Tibial nerve (tissue), 4 donors: Measurements from ENCODE around the gene USH1G. TPM values are rescaled to one million over a fixed set of nuclear protein-coding genes. Genes with fewer than 3 reads are reported as not detected.
"Not testable (repeated sequence)": the region's sequence is repeated elsewhere in the genome, so short reads cannot be mapped to it uniquely, and the experiment has no call there.

Experiments used
- DNase-seq, 2 donors: peaks; one replicate each; pipeline ENCODE4 v3.0.0-alpha.2; 2019; ENCODE audit warnings: low spot score in 2 of 2
- H3K27ac ChIP-seq, 4 donors: fragments of 200-600 bp; sonication (generic) in 3 of 4; one replicate each; pipeline ENCODE4 v1.5.1; 2017 to 2019; ENCODE audit warnings: mild to moderate bottlenecking in 1 of 4
- H3K27me3 ChIP-seq, 2 donors: fragments of 200-600 bp; sonication (generic) in 1 of 2; one replicate each; pipeline versions ENCODE4 v1.5.1 to v1.6.0; 2017 to 2019
- H3K36me3 ChIP-seq, 3 donors: fragments of 200-600 bp; sonication (generic); one replicate each; pipeline ENCODE4 v1.5.1; 2018 to 2019
- H3K4me1 ChIP-seq, 4 donors: fragments of 200-600 bp; sonication (generic) in 3 of 4; one replicate each; pipeline ENCODE4 v1.5.1; 2017 to 2019
- H3K4me3 ChIP-seq, 4 donors: fragments of 200-600 bp; sonication (generic) in 3 of 4; one replicate each; pipeline ENCODE4 v1.5.1; 2017 to 2019; ENCODE audit warnings: mild to moderate bottlenecking in 1 of 4, moderate library complexity in 1 of 4
- H3K9me3 ChIP-seq, 4 donors: fragments of 200-600 bp; sonication (generic) in 3 of 4; one replicate each; pipeline ENCODE4 v1.5.1; 2017 to 2019
- EP300 ChIP-seq, 2 donors: sonication (generic); formaldehyde crosslinking; IDR thresholded peaks; one replicate each; pipeline ENCODE4 v1.6.1; 2017; ENCODE audit warnings: antibody characterized with exemption in 2 of 2, mild to moderate bottlenecking in 1 of 2
- POLR2A ChIP-seq, 2 donors: fragments of 450-650 bp; IDR thresholded peaks; one replicate each; pipeline ENCODE4 v1.6.1; 2017; ENCODE audit warnings: antibody characterized with exemption in 2 of 2, mild to moderate bottlenecking in 2 of 2, moderate library complexity in 2 of 2
- WGBS, 2 donors: methylation state at CpG; one replicate each; pipeline ENCODE4 v1.1.5; 2018; 5-methylcytosine and 5-hydroxymethylcytosine counted together
- total RNA-seq, 4 donors: library from RNA; depleted of rRNA; stranded (reverse); fragments of >200 nt; gene quantifications; one replicate each; pipeline ENCODE4 v1.1.0, GENCODE V29; 2016
- TF ChIP-seq, protein P1 (sequence below), 5 experiments: fragments of 200-600 bp in 3 of 5; fragments of 450-650 bp in 2 of 5; sonication (generic) in 3 of 5; IDR thresholded peaks; one replicate each; pipeline ENCODE4 v1.5.1; 2016 to 2019; ENCODE audit warnings: antibody characterized with exemption in 5 of 5, mild to moderate bottlenecking in 3 of 5, moderate library complexity in 2 of 5

The USH1G gene
- total RNA-seq, 4 donors from 2014 or later: 0.87 TPM; not detected in 3

DNA sequence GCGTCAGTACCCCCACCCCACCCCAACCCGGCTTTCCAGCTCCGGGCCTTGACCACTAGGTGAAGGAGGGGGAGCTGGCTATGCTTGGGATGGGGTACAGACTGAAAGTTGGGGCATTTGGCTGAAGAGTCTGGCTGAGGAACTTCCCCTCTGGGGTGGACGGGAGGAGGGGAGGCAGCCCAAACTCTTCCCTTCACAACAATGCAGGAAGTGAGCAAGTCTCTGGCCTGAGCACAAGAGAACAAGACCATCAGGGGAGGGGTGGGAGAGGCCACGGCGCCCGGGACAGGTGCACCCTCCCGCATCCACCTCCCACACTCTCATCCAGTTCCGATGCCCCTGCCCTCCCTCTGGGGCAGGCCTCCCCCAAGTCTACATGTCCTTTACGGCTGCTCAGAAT, 5.6 kb downstream of the USH1G start:
- Histone ChIP-seq H3K4me3 (no peak overlapping the region), H3K27ac (no peak overlapping the region), H3K4me1 (peaks cover 0 to 27% (median 3%) of the 10 kb centered on the region in 4 donors), H3K9me3 (no peaks in the 10 kb centered on the region), H3K36me3 (no peaks in the 10 kb centered on the region), H3K27me3 (peaks cover 0 to 71% of the 10 kb centered on the region in 2 donors)
- WGBS, 2 donors: 58 to 61% methylated on average over 10 of the region's 10 CpGs
- no peak for DNase-seq
- TF ChIP-seq, protein P1, sequence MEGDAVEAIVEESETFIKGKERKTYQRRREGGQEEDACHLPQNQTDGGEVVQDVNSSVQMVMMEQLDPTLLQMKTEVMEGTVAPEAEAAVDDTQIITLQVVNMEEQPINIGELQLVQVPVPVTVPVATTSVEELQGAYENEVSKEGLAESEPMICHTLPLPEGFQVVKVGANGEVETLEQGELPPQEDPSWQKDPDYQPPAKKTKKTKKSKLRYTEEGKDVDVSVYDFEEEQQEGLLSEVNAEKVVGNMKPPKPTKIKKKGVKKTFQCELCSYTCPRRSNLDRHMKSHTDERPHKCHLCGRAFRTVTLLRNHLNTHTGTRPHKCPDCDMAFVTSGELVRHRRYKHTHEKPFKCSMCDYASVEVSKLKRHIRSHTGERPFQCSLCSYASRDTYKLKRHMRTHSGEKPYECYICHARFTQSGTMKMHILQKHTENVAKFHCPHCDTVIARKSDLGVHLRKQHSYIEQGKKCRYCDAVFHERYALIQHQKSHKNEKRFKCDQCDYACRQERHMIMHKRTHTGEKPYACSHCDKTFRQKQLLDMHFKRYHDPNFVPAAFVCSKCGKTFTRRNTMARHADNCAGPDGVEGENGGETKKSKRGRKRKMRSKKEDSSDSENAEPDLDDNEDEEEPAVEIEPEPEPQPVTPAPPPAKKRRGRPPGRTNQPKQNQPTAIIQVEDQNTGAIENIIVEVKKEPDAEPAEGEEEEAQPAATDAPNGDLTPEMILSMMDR (IDR thresholded peaks at IDR 0.05): no peak
- TF ChIP-seq POLR2A (IDR thresholded peaks at IDR 0.05) (no peak), EP300 (IDR thresholded peaks at IDR 0.05) (no peak)

DNA sequence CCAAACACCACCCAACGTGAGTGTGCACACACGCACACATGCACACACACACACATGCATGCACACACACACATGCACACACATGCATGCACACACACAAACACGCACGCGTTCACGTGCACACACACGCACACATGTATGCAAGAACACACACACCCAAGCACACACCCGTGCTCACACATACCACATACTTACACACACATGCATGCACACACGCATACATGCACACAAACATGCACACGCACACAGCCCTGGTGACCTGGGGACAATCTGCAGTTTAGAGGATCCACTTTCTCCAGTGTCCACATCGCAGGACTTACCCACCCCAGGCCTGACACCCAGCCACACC, 6.2 kb downstream of the USH1G start:
- Histone ChIP-seq H3K4me1 (peaks cover 0 to 21% (median 3%) of the 10 kb centered on the region in 4 donors), H3K36me3 (no peaks in the 10 kb centered on the region), H3K27ac (no peak overlapping the region), H3K9me3 (no peaks in the 10 kb centered on the region), H3K27me3 (peaks cover 0 to 65% of the 10 kb centered on the region in 2 donors), H3K4me3 (no peak overlapping the region)
- no peak for DNase-seq
- no peak for TF ChIP-seq EP300 (IDR thresholded peaks at IDR 0.05)
- TF ChIP-seq POLR2A (IDR thresholded peaks at IDR 0.05): no peak
- TF ChIP-seq, protein P1 (IDR thresholded peaks at IDR 0.05): no peak
- 91% methylated on average over 11 of the region's 11 CpGs for WGBS, 2 donors

DNA sequence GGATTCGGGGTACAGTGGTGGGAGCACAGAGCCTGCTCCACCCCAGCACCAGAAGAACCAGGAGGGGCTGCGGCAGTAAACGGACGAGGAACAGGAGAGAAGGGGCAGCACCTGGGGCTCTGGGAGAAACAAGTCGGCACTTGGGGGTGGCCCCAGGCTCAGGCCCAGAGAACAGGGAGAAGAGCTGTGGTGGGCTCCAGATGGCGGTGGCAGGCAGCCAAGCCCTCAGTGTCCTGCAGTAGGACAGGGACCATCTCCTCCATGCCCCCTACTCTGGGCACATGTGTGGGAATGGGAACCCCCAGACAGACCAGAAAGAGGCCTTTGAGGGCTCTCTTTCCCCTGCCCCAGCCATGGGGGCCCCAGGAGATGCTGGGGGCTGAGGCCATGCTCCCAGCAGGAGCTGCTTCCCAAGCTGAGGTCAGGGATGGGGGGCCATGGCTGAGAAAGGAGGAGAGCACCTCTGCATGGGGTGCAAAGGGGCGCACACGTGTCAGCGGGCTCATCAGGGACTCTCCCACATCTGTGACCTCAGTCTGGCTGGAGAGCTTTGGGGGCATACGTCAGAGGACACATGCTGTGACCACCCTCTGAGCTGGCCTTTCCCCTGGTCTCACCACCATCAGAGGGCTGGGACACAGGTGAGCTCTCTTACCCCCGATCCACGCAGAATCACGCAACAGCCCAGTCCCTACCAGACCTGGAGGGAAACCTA, 6.8 kb downstream of the USH1G start:
- peaks cover 0 to 59% of the 10 kb centered on the region in 2 donors for H3K27me3 ChIP-seq
- H3K36me3 ChIP-seq: no peaks in the 10 kb centered on the region
- no peak overlapping the region for H3K27ac ChIP-seq
- no peaks in the 10 kb centered on the region for H3K9me3 ChIP-seq
- 82 to 84% methylated on average over 13 of the region's 13 CpGs for WGBS, 2 donors
- DNase-seq: no peak
- H3K4me1 ChIP-seq: peaks cover 0 to 15% (median 2%) of the 10 kb centered on the region in 4 donors
- no peak overlapping the region for H3K4me3 ChIP-seq
- TF ChIP-seq EP300 (IDR thresholded peaks at IDR 0.05) (no peak), POLR2A (IDR thresholded peaks at IDR 0.05) (no peak)
- TF ChIP-seq, protein P1 (IDR thresholded peaks at IDR 0.05): no peak

DNA sequence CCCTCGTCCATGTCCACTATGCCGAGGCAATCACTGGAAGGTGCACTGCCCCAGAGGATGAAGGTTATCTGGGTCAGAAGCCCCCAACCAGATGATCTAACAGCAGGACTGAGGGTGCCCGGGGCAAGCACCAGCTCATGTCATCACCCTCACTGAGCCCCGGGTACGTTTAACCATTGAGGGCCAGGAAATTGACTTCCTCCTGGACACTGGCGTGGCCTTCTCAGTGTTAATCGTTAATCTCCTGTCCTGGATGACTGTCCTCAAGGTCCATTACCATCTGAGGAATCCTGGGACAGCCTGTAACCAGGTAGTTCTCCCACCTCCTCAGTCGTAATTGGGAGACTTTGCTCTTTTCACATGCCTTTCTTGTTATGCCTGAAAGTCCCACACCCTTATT, 11.6 kb downstream of the USH1G start:
- not testable (repeated sequence) for H3K36me3 ChIP-seq, H3K9me3 ChIP-seq, DNase-seq, H3K4me3 ChIP-seq, H3K27ac ChIP-seq, H3K4me1 ChIP-seq
- H3K27me3 ChIP-seq: peaks cover 0 to 15% of the 10 kb centered on the region in 2 donors
- WGBS, 2 donors: 67 to 71% methylated on average over 8 of the region's 8 CpGs

DNA sequence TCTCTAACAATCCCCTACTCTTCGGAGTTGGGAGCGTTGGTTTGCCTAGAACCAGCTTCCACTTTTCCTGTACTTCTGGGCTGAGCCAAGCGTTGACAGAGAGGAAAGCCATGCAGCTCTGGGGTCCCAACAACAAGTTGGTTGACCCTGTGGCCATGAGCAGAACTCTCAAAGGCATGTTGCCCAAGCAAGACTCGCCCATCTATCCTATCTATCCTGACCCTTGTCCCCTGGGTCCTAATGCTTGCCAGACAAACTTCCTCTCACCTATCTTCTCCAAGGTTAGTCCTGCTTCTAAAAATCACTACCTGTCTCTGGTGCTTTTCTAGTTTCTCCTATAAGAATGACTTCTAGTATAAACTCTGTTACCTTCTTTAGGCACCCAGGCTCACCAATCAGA, 14.0 kb downstream of the USH1G start:
- WGBS, 2 donors: 67 to 69% methylated on average over 4 of the region's 4 CpGs

DNA sequence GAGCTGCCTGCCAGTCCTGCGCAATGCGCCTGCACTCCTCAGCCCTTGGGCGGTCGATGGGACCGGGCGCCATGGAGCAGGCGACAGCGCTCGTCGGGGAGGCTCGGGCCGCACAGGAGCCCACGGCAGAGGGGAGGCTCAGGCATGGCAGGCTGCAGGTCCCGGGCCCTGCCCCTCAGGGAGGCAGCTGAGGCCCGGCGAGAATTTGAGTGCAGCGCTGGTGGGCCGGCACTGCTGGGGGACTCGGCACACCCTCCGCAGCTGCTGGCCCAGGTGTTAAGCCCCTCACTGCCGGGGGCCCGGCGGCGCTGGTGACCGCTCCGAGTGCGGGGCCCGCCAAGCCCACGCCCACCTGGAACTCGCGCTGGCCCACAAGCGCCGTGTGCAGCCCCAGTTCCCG, 16.0 kb downstream of the USH1G start:
- no peaks in the 10 kb centered on the region for H3K9me3 ChIP-seq
- WGBS, 2 donors: 91 to 95% methylated on average over 15 to 33 of the region's 34 CpGs
- TF ChIP-seq EP300 (IDR thresholded peaks at IDR 0.05): no peak
- no peak for TF ChIP-seq POLR2A (IDR thresholded peaks at IDR 0.05)
- TF ChIP-seq, protein P1 (IDR thresholded peaks at IDR 0.05): no peak
- H3K27me3 ChIP-seq: peaks cover 0 to 28% of the 10 kb centered on the region in 2 donors
- H3K4me3 ChIP-seq: no peak overlapping the region
- no peak overlapping the region for H3K27ac ChIP-seq
- no peaks in the 10 kb centered on the region for H3K4me1 ChIP-seq
- DNase-seq: no peak
- no peaks in the 10 kb centered on the region for H3K36me3 ChIP-seq

More for the DNA sequence above, 14.0 kb downstream of the USH1G start:
- not testable (repeated sequence) for H3K4me1 ChIP-seq, DNase-seq, H3K9me3 ChIP-seq, H3K36me3 ChIP-seq, H3K27ac ChIP-seq, H3K4me3 ChIP-seq
- H3K27me3 ChIP-seq: peaks cover 0 to 11% of the 10 kb centered on the region in 2 donors

DNA sequence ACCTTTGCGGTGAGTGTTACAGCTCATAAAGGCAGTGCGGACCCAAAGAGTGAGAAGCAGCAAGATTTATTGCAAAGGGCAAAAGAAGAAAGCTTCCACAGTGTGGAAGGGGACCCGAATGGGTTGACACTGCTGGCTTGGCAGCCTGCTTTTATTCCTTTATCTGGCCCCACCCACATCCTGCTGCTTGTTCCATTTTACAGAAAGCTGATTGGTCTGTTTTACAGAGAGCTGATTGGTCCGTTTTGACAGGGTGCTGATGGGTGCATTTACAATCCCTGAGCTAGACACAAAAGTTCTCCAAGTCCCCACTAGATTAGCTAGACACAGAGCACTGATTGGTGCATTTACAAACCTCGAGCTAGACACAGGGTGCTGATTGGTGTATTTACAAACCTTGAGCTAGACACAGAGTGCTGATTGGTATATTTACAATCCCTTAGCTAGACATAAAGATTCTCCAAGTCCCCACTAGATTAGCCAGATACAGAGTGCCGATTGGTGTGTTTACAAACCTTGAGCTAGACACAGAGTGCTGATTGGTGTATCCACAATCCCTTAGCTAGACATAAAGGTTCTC, 16.8 kb downstream of the USH1G start:
- not testable (repeated sequence) for H3K4me1 ChIP-seq, H3K4me3 ChIP-seq, H3K9me3 ChIP-seq, H3K27ac ChIP-seq, DNase-seq, H3K36me3 ChIP-seq
- peaks cover 0 to 28% of the 10 kb centered on the region in 2 donors for H3K27me3 ChIP-seq
- 65 to 68% methylated on average over 6 of the region's 6 CpGs for WGBS, 2 donors
